IMR-90 (cell line): ENCODE results near the gene ABL1. TPM values are rescaled to one million over a fixed set of nuclear protein-coding genes. Genes with fewer than 3 reads are reported as not detected.
"Not testable (repeated sequence)": the region's sequence is repeated elsewhere in the genome, so short reads cannot be mapped to it uniquely, and the experiment has no call there.

Source experiments
- ATAC-seq: fragments of 200-7000 bp; cut with Tn5 transposase; 2 replicates; pipeline ENCODE4 v1.9.1; 2020; ENCODE audit warnings: low read depth, mild to moderate bottlenecking, moderate library complexity
- BruUV-seq: library from RNA; stranded (reverse); fragments of 400-500 nt; replicated peaks from 2 replicates; lab custom pipeline; 2021; lab: Mats Ljungman, UMichigan
- CTCF ChIA-PET: fragments of 300-600 bp; formaldehyde crosslinking; extraction: SDS; loops from one replicate; lab custom pipeline; 2021; ENCODE audit warnings: antibody characterized with exemption; lab: Yijun Ruan, JAX
- POLR2A ChIA-PET: fragments of 300-600 bp; sonication (Branson Sonifier 250); formaldehyde crosslinking; loops from one replicate; lab custom pipeline; 2022; ENCODE audit warnings: antibody characterized with exemption; ENCODE audit not compliant: unreplicated experiment; lab: Charles Lee
- DNase-seq: peaks from one replicate; pipeline ENCODE4 v3.0.0; 2013
- H2AFZ ChIP-seq: replicated peaks from 2 replicates; pipeline ENCODE3; 2013; ENCODE audit warnings: low read length, mild to moderate bottlenecking; ENCODE audit not compliant: poor library complexity
- H2AK5ac ChIP-seq: 2 replicates; pipeline ENCODE4 v1.6.1; 2013; ENCODE audit warnings: low read depth, low read length, inconsistent platforms
- H2AK9ac ChIP-seq: replicated peaks from 2 replicates; pipeline ENCODE3; 2013; ENCODE audit warnings: mild to moderate bottlenecking, low read depth, low read length, moderate library complexity; ENCODE audit not compliant: poor library complexity
- H2BK120ac ChIP-seq: 2 replicates; pipeline ENCODE4 v1.6.1; 2013; ENCODE audit warnings: low read depth, low read length, inconsistent platforms
- H2BK15ac ChIP-seq: 3 replicates; pipeline ENCODE4 v1.6.1; 2013; ENCODE audit warnings: low read depth, low read length, inconsistent platforms
- H2BK20ac ChIP-seq: 2 replicates; pipeline ENCODE4 v1.6.1; 2013; ENCODE audit warnings: low read depth, mild to moderate bottlenecking, inconsistent platforms, low read length, moderate library complexity
- H2BK5ac ChIP-seq: 2 replicates; pipeline ENCODE4 v1.6.1; 2013; ENCODE audit warnings: mild to moderate bottlenecking, low read depth, low read length, inconsistent platforms; ENCODE audit not compliant: poor library complexity, severe bottlenecking
- H3K14ac ChIP-seq: replicated peaks from 2 replicates; pipeline ENCODE4 v1.6.1; 2013; ENCODE audit warnings: low read depth, low read length, inconsistent platforms
- H3K18ac ChIP-seq: 2 replicates; pipeline ENCODE4 v1.6.1; 2013; ENCODE audit warnings: low read depth, low read length, control low read depth
- H3K23ac ChIP-seq: 2 replicates; pipeline ENCODE4 v1.6.1; 2013; ENCODE audit warnings: low read depth, low read length, inconsistent platforms
- H3K27ac ChIP-seq: 2 replicates; pipeline ENCODE4 v1.5.1; 2013; ENCODE audit warnings: mild to moderate bottlenecking, control low read depth, low read length; ENCODE audit not compliant: insufficient read depth
- H3K27me3 ChIP-seq: 2 replicates; pipeline ENCODE4 v1.6.1; 2013; ENCODE audit warnings: low read length; ENCODE audit not compliant: control insufficient read depth, insufficient read depth
- H3K36me3 ChIP-seq: 2 replicates; pipeline ENCODE4 v1.6.1; 2013; ENCODE audit warnings: low read length, mixed read lengths; ENCODE audit not compliant: control insufficient read depth, insufficient read depth
- H3K4ac ChIP-seq: 2 replicates; pipeline ENCODE4 v1.6.1; 2013; ENCODE audit warnings: low read depth, low read length, inconsistent platforms
- H3K4me1 ChIP-seq: 2 replicates; pipeline ENCODE4 v1.6.1; 2013; ENCODE audit warnings: low read length, mixed read lengths; ENCODE audit not compliant: control insufficient read depth, insufficient read depth
- H3K4me2 ChIP-seq: 2 replicates; pipeline ENCODE4 v1.6.1; 2013; ENCODE audit warnings: low read depth, mild to moderate bottlenecking, control low read depth, low read length, moderate library complexity
- H3K4me3 ChIP-seq: 2 replicates; pipeline ENCODE4 v1.5.1; 2013; ENCODE audit warnings: low read depth, mild to moderate bottlenecking, control low read depth, low read length, moderate library complexity; ENCODE audit not compliant: insufficient read depth
- H3K56ac ChIP-seq: 2 replicates; pipeline ENCODE4 v1.6.1; 2013; ENCODE audit warnings: low read length, inconsistent platforms; ENCODE audit not compliant: insufficient read depth; ENCODE audit errors: extremely low read depth
- H3K79me1 ChIP-seq, 2 experiments: 2 replicates each; pipeline ENCODE4 v1.6.1; 2013; ENCODE audit warnings: low read length in 2 of 2, inconsistent platforms in 1 of 2, low read depth in 1 of 2
- H3K9ac ChIP-seq: 2 replicates; pipeline ENCODE4 v1.6.1; 2013; ENCODE audit warnings: low read depth, low read length, control low read depth
- H3K9me1 ChIP-seq: 2 replicates; pipeline ENCODE4 v1.6.1; 2013; ENCODE audit warnings: low read length, inconsistent platforms; ENCODE audit not compliant: insufficient read depth
- H3K9me3 ChIP-seq: 2 replicates; pipeline ENCODE4 v1.6.1; 2013; ENCODE audit warnings: low read length; ENCODE audit not compliant: control insufficient read depth, insufficient read depth
- H4K20me1 ChIP-seq: 2 replicates; pipeline ENCODE4 v1.6.1; 2013; ENCODE audit warnings: low read length, inconsistent platforms; ENCODE audit not compliant: insufficient read depth
- H4K5ac ChIP-seq: 2 replicates; pipeline ENCODE4 v1.6.1; 2013; ENCODE audit warnings: mild to moderate bottlenecking, low read depth, low read length, control low read depth
- H4K8ac ChIP-seq, 2 experiments: 2 replicates each; pipeline ENCODE4 v1.6.1; 2013; ENCODE audit warnings: low read depth in 2 of 2, low read length in 2 of 2, control low read depth in 1 of 2, inconsistent platforms in 1 of 2
- H4K91ac ChIP-seq: 2 replicates; pipeline ENCODE4 v1.6.1; 2013; ENCODE audit warnings: low read depth, low read length, inconsistent platforms; ENCODE audit not compliant: insufficient read depth
- CEBPB ChIP-seq: IDR thresholded peaks from 2 replicates; pipeline ENCODE4 v1.6.1; 2012; ENCODE audit warnings: low read depth, low read length, improper control_type of control experiment
- FOS ChIP-seq: fragments of 150-350 bp; IDR thresholded peaks from 2 replicates; pipeline ENCODE4 v1.6.1; 2016; ENCODE audit warnings: low read depth, low read length
- WGBS, 2 experiments: methylation state at CpG; one replicate each; pipeline versions ENCODE4 v1.1.5 to v1.1.7; 2013; ENCODE audit warnings: missing lambda C conversion rate in 2 of 2; ENCODE audit not compliant: insufficient read length in 1 of 2; ENCODE audit errors: extremely low coverage in 2 of 2; 5-methylcytosine and 5-hydroxymethylcytosine counted together
- dilution Hi-C: fragments of 300-500 bp; cut with HindIII; formaldehyde crosslinking; loops from one replicate; pipeline ENCODE4 v1.14.3; 2018; ENCODE audit warnings: low sequenced_read_pairs; ENCODE audit not compliant: unreplicated experiment
- in situ Hi-C: fragments of 300-500 bp; cut with MboI; formaldehyde crosslinking; loops from 3 replicates; pipeline ENCODE4 v1.14.3; 2019; ENCODE audit warnings: low sequenced_read_pairs, inconsistent platforms, mixed read lengths
- intact Hi-C: fragments of 100-400 bp; cut with micrococcal nuclease; formaldehyde crosslinking; loops from 2 replicates; pipeline ENCODE4 v1.10.0; 2022
- polyA plus RNA-seq, 3 experiments: library from polyadenylated mRNA; depleted of rRNA; stranded (reverse); fragments of >200 nt; gene quantifications; 2 replicates each; pipeline ENCODE4 v1.2.3, GENCODE V29; 2012; ENCODE audit warnings: low replicate concordance in 1 of 3
- total RNA-seq: library from RNA; depleted of rRNA; stranded (reverse); fragments of >200 nt; gene quantifications from 2 replicates; pipeline ENCODE4 v1.2.3, GENCODE V29; 2012

Gene ABL1
- total and polyA plus RNA-seq, 2 of the 4 experiments (the other 2 are of a cell fraction): 33.7 to 49.1 TPM

GRCh38 chr9:130794423-130794822, 40.6 kb upstream of the ABL1 start:
- in situ Hi-C loops: not testable (repeated sequence)

More at GRCh38 chr9:130794423-130794822, 40.6 kb upstream of the ABL1 start:
- DNase-seq (peak; percentile 78), ATAC-seq (peak; percentile 72)
- H2AK5ac ChIP-seq, H3K56ac ChIP-seq, H2AK9ac ChIP-seq, H3K9me1 ChIP-seq, intact Hi-C loops, H2BK120ac ChIP-seq, H3K4ac ChIP-seq, H3K14ac ChIP-seq, H4K91ac ChIP-seq, dilution Hi-C loops, H2BK15ac ChIP-seq, H2AFZ ChIP-seq, H3K4me3 ChIP-seq, H2BK20ac ChIP-seq, H3K9me3 ChIP-seq, BruUV-seq, H3K9ac ChIP-seq, H3K27me3 ChIP-seq, H4K8ac ChIP-seq, H3K36me3 ChIP-seq, POLR2A ChIA-PET, H4K5ac ChIP-seq: not testable (repeated sequence)
- CTCF ChIA-PET: interaction anchor here (1.2 to 1.6 kb wide), 2 partner anchors 10 to 31 kb away, joined by 3 to 4 read pairs; no protein-coding TSS in a partner anchor
- Histone ChIP-seq H3K27ac (peak overlapping the region; percentile 50; the same call in 1 of the 2 replicates), H3K79me1 (peaks cover 38 to 68% of the 10 kb centered on the region in 2 experiments), H2BK5ac (peak overlapping the region; percentile 48), H3K4me1 (peaks cover 11% of the 10 kb centered on the region), H4K20me1 (peaks cover 10% of the 10 kb centered on the region; the same call in 1 of the 2 replicates), H3K23ac (peak overlapping the region; percentile 37; the same call in 1 of the 2 replicates), H3K18ac (peak overlapping the region; percentile 21; the same call in 1 of the 2 replicates), H3K4me2 (peak overlapping the region; percentile 46; the same call in 1 of the 2 replicates)
- WGBS, 2 experiments: 38% methylated on average over 2 of the region's 3 CpGs; no CpG with 5 or more reads in 1 of the 2 experiments
- TF ChIP-seq FOS (0 out of 2 replicates have a peak, but pooled peaks have one; percentile 4), CEBPB (peak; percentile 88)
